ENCODE data around the gene ADAMTS17.

ADAMTS17 gene

DNA sequence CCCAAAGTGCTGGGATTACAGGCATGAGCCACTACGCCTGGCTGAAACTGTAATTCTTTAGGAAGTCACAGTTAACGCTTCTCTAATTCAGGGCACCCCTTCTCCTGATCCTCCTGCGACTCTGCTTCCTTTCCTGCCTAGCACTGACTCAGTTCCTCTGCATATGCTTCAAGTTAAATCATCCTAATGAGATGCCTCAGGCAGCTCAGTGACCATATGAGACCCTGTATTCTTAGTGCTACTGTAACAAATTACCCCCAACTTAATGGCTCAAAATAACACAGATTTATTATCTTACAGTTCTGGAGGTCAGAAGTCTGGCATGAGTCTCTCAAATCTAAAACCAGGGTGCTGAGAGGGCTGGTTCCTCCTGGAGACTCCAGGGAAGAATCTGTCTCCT, 336.8 kb downstream of the ADAMTS17 start:
- Histone ChIP-seq H3K27me3 (ENCODE audit: control insufficient read depth, insufficient read depth, low read length) (no peaks in the 10 kb centered on the region), H3K36me3 (ENCODE audit: control insufficient read depth, insufficient read depth, low read length) (no peaks in the 10 kb centered on the region), H3K4me3 (ENCODE audit: low read depth, low read length) (no peak overlapping the region), H3K9ac (ENCODE audit: low read length) (no peak overlapping the region), H3K27ac (ENCODE audit: low read depth, low read length) (no peak overlapping the region), H3K4me1 (ENCODE audit: control insufficient read depth, insufficient read depth, low read length) (no peaks in the 10 kb centered on the region), H3K9me3 (ENCODE audit: control insufficient read depth, insufficient read depth, low read depth, low read length) (no peaks in the 10 kb centered on the region)

DNA sequence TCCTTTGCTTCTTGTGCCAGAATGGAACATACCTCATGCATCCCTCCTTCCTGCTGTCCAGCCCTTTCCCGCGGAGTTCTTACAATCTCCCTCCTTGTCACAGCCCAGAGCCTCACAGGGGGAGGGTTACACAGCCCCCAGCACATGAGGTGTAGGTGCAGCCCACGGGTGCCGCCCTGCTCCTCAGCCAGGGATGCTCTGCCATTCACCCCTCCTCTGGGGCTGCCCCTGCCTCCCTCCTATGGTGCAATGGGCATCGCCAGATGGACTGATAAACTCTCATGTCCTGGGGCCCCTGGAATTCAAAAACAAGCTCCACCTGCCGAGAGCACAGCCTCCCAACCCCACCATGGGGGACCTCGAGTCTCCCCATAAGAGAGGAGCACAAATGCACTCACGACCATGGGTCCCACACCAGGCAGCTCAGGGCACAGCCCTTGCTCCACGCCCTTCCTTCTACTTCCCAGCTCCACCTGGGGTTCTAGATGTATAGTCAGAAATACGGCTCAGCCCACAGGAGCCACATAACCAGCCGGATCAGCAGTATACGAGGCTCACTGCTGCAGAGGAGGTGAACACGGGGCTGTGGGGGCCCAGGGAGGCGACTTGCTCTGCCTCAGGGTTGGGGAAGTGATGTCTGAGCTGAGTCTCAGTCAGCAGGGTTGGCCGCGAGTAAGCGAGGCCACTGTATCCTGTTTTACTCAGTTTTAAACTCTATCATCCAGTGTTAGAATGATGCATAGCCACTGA, 338.8 kb downstream of the ADAMTS17 start:
- no peak overlapping the region for H3K27ac ChIP-seq (ENCODE audit: low read depth, low read length)
- H3K4me1 ChIP-seq (ENCODE audit: control insufficient read depth, insufficient read depth, low read length) = no peaks in the 10 kb centered on the region
- H3K4me3 ChIP-seq (ENCODE audit: low read depth, low read length) = no peak overlapping the region
- no peaks in the 10 kb centered on the region for H3K9me3 ChIP-seq (ENCODE audit: control insufficient read depth, insufficient read depth, low read depth, low read length)
- H3K36me3 ChIP-seq (ENCODE audit: control insufficient read depth, insufficient read depth, low read length) = no peaks in the 10 kb centered on the region
- no peak overlapping the region for H3K9ac ChIP-seq (ENCODE audit: low read length)
- H3K27me3 ChIP-seq (ENCODE audit: control insufficient read depth, insufficient read depth, low read length) = no peaks in the 10 kb centered on the region

DNA sequence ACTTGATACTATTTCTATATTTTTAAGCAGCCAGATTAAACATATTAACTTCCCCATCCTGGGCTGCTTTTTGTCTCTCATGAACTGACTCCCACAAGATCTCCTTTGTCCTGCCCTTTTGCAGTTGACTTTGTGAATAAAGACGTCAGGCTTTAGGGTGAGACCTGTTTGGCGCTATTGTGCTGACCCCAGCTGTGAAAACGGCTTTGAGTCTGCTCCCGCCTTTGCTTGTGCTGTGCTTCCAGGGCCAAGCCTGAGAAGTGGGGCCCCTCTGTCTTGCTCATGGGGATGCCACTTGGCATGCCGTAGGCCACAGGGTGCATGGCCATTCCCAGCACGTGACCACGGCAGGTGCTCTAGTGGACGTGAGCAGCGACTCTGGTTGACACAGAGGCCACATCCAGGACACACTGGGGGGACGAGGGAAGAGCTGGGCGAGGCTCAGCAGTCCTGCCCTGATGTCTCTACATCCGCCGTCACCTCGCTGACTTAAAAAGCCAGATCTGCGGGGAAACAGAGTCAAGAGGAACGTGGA, 339.6 kb downstream of the ADAMTS17 start:
- no peaks in the 10 kb centered on the region for H3K36me3 ChIP-seq (ENCODE audit: control insufficient read depth, insufficient read depth, low read length)

DNA sequence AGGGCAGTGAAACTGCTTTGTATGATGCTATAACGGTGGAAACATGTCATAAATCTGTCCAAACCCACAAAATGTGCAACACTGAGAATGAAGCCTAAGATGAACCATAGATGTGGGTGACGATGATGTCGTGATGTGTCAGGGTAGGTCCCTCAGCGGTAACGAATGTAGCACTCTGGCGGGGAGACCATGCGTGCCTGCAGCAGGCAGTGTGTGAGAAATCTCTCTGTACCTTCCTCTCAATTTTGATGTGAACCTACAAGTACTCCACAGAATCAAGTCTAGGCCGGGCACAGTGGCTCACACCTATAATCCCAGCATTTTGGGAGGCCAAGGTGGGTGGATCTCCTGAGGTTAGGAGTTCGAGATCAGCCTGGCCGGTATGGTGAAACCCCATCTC, 340.4 kb downstream of the ADAMTS17 start:
- H3K4me1 ChIP-seq (ENCODE audit: control insufficient read depth, insufficient read depth, low read length) = peaks cover 3% of the 10 kb centered on the region; the same call in 1 of the 2 replicates
- H3K27ac ChIP-seq (ENCODE audit: low read depth, low read length) = no peak overlapping the region
- no peaks in the 10 kb centered on the region for H3K9me3 ChIP-seq (ENCODE audit: control insufficient read depth, insufficient read depth, low read depth, low read length)
- H3K4me3 ChIP-seq (ENCODE audit: low read depth, low read length) = no peak overlapping the region
- no peaks in the 10 kb centered on the region for H3K36me3 ChIP-seq (ENCODE audit: control insufficient read depth, insufficient read depth, low read length)
- H3K27me3 ChIP-seq (ENCODE audit: control insufficient read depth, insufficient read depth, low read length) = no peaks in the 10 kb centered on the region
- no peak overlapping the region for H3K9ac ChIP-seq (ENCODE audit: low read length)

More for the DNA sequence above, 339.6 kb downstream of the ADAMTS17 start:
- Histone ChIP-seq H3K4me3 (ENCODE audit: low read depth, low read length) (no peak overlapping the region), H3K9me3 (ENCODE audit: control insufficient read depth, insufficient read depth, low read depth, low read length) (no peaks in the 10 kb centered on the region), H3K4me1 (ENCODE audit: control insufficient read depth, insufficient read depth, low read length) (peaks cover 1% of the 10 kb centered on the region; the same call in 1 of the 2 replicates), H3K27me3 (ENCODE audit: control insufficient read depth, insufficient read depth, low read length) (no peaks in the 10 kb centered on the region), H3K27ac (ENCODE audit: low read depth, low read length) (no peak overlapping the region), H3K9ac (ENCODE audit: low read length) (no peak overlapping the region)

DNA sequence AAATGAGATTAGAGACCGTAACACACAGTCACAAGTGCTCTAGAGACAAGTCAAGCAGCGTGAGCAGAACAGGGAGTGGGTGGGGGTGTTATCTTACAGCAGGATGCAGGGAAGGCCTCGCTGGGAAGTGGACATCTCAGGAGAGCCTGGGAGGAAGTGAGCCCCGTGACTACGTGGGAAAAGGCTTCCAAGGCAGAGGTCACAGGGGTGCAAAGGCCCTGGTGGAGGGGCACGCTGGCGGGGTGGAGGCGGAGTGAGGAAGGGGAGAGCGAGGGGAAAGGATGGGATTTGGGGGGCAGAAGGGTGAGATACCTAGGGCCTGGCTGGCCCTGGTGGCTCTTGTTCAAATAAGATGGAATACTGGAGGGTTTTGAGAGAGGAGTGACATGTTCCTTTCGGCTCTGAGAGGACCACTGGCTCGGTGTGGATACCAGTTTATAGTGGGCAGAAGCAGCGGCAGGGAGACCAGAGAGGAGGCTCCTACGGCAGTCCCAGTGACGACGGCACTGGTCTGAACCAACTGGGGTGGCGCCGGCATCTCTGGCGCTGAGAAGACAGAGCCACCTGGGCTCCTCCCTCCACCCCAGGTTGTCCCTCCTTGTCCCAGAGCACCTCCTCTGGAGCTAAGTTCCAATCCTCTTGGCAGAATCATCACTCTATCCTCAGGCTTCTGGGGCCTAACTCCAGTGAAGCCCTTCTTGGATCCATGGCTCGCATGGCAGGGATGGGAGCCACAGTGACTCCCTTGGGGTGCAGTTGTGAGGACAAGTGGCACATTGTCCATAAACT, 342.3 kb downstream of the ADAMTS17 start:
- no peak overlapping the region for H3K4me3 ChIP-seq (ENCODE audit: low read depth, low read length)
- H3K36me3 ChIP-seq (ENCODE audit: control insufficient read depth, insufficient read depth, low read length) = no peaks in the 10 kb centered on the region
- no peaks in the 10 kb centered on the region for H3K27me3 ChIP-seq (ENCODE audit: control insufficient read depth, insufficient read depth, low read length)
- no peak overlapping the region for H3K9ac ChIP-seq (ENCODE audit: low read length)
- H3K27ac ChIP-seq (ENCODE audit: low read depth, low read length) = no peak overlapping the region
- H3K9me3 ChIP-seq (ENCODE audit: control insufficient read depth, insufficient read depth, low read depth, low read length) = no peaks in the 10 kb centered on the region
- peaks cover 14% of the 10 kb centered on the region for H3K4me1 ChIP-seq (ENCODE audit: control insufficient read depth, insufficient read depth, low read length)

DNA sequence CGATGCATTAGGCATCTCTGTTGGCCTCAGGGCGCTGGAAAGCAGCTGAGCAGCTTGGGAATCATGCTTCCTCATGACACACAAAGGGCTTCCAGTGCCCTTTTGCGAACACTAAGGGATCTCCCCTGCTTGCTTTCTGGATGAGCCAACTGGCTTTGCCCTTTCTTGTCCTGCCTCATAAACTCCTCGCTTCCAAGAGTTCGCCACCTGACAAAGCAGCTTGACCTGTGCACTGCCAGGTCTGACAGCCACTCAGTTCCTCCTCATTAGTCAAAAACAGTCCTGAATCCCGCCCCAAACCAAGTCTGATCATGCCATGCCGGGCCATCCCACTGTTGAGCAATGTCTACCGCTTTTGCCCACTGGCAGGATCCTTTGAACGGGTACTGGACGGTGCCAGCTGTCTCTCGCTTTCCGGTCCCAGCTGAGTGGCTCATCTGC, 343.1 kb downstream of the ADAMTS17 start:
- Histone ChIP-seq H3K27me3 (ENCODE audit: control insufficient read depth, insufficient read depth, low read length) (no peaks in the 10 kb centered on the region), H3K9me3 (ENCODE audit: control insufficient read depth, insufficient read depth, low read depth, low read length) (no peaks in the 10 kb centered on the region), H3K36me3 (ENCODE audit: control insufficient read depth, insufficient read depth, low read length) (no peaks in the 10 kb centered on the region), H3K9ac (ENCODE audit: low read length) (no peak overlapping the region), H3K4me1 (ENCODE audit: control insufficient read depth, insufficient read depth, low read length) (peaks cover 16% of the 10 kb centered on the region), H3K4me3 (ENCODE audit: low read depth, low read length) (no peak overlapping the region), H3K27ac (ENCODE audit: low read depth, low read length) (no peak overlapping the region)

DNA sequence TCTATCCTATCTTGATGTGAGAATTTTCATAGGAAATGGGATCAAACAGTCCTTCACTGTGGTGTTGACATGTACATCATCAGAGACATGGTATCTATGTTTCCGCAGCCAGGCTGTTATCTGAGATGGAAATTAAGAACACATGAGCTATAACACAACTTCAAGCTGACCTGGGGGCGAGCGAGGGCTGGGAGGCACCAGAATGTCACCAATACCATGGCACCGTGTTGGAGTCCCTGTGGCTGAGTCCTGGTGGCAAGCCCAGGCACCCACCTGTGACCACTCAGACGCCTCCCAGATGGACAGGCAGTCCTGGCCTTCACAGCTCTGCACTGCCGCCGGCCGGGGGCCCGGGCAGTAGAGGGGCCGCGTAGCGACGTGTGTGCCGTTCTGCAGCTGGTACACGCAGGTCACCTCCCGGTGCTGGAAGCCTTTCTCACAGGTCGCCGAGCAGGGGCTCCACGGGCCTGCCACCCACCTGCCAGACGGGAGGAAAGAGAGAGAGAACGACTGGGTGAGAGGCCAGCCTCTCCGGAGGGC, 344.6 kb downstream of the ADAMTS17 start:
- peaks cover 18% of the 10 kb centered on the region for H3K4me1 ChIP-seq (ENCODE audit: control insufficient read depth, insufficient read depth, low read length)
- H3K27me3 ChIP-seq (ENCODE audit: control insufficient read depth, insufficient read depth, low read length) = no peaks in the 10 kb centered on the region
- H3K9ac ChIP-seq (ENCODE audit: low read length) = no peak overlapping the region
- no peak overlapping the region for H3K4me3 ChIP-seq (ENCODE audit: low read depth, low read length)
- no peaks in the 10 kb centered on the region for H3K9me3 ChIP-seq (ENCODE audit: control insufficient read depth, insufficient read depth, low read depth, low read length)
- no peaks in the 10 kb centered on the region for H3K36me3 ChIP-seq (ENCODE audit: control insufficient read depth, insufficient read depth, low read length)
- H3K27ac ChIP-seq (ENCODE audit: low read depth, low read length) = no peak overlapping the region

DNA sequence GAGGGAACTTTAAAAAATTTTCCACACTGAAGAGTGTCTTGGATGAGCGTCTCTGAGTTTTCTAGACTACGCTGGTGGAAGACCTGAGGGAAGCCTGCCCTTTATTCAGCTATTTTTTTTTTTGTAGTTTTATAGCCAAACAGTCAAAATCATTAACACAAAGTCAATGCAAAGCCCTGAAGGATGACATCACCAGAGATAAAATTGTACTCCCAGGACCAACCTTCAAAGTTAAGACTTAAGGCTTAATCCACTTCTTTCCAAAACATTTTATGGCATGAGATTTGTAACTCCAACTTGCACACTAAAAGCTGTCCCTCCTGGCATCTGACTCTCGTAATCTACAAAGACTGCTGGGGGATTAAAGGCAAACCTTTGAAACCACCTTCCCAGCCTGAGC, 345.1 kb downstream of the ADAMTS17 start:
- Histone ChIP-seq H3K4me3 (ENCODE audit: low read depth, low read length) (no peak overlapping the region), H3K27me3 (ENCODE audit: control insufficient read depth, insufficient read depth, low read length) (no peaks in the 10 kb centered on the region)

DNA sequence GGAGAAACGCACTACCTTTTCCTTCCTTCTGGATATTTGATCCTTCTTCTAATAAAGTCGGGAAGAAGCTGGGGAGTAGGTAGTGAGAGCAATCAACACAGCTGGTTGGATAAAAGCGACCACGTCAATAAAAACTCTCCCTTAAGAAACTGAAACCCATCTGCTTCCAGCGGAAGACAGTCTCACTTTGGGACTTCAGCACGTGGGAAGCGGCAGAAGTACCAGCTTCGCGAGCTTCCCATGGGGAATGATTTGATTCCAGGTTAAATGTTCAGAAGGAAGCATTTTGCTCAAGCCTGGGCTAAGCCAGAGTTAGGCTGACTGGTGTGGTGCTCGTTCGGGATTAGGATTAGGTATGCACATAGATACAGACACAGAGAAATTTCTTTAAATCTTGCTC, 346.2 kb downstream of the ADAMTS17 start:
- Histone ChIP-seq H3K9ac (ENCODE audit: low read length) (no peak overlapping the region), H3K27ac (ENCODE audit: low read depth, low read length) (no peak overlapping the region)

More for the DNA sequence above, 345.1 kb downstream of the ADAMTS17 start:
- Histone ChIP-seq H3K4me1 (ENCODE audit: control insufficient read depth, insufficient read depth, low read length) (peaks cover 18% of the 10 kb centered on the region), H3K36me3 (ENCODE audit: control insufficient read depth, insufficient read depth, low read length) (no peaks in the 10 kb centered on the region), H3K9ac (ENCODE audit: low read length) (no peak overlapping the region), H3K9me3 (ENCODE audit: control insufficient read depth, insufficient read depth, low read depth, low read length) (no peaks in the 10 kb centered on the region), H3K27ac (ENCODE audit: low read depth, low read length) (no peak overlapping the region)

DNA sequence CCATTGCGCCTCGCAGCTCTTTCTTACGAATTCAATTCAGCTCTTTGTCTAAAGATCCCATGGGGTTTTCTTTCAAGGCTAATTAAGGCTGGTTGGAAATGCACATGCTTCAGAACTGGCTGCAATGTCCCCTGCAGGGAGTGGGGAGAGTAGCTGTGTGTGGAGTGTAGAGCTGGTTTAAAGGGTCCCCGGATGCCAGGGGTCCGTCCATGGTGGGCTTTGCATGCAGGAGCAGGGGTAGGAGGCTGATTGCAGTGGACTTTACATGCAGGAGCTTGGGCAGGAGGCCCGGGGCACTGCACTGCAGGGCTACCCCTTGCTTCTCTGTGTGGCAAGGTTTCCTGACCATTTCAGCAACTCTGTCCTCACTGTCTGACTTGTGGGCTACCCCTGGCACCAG, 346.9 kb downstream of the ADAMTS17 start:
- H3K27me3 ChIP-seq (ENCODE audit: control insufficient read depth, insufficient read depth, low read length) = no peaks in the 10 kb centered on the region
- H3K9me3 ChIP-seq (ENCODE audit: control insufficient read depth, insufficient read depth, low read depth, low read length) = no peaks in the 10 kb centered on the region
- H3K9ac ChIP-seq (ENCODE audit: low read length) = no peak overlapping the region

More for the DNA sequence above, 346.2 kb downstream of the ADAMTS17 start:
- H3K36me3 ChIP-seq (ENCODE audit: control insufficient read depth, insufficient read depth, low read length) = no peaks in the 10 kb centered on the region
- no peaks in the 10 kb centered on the region for H3K9me3 ChIP-seq (ENCODE audit: control insufficient read depth, insufficient read depth, low read depth, low read length)
- H3K4me1 ChIP-seq (ENCODE audit: control insufficient read depth, insufficient read depth, low read length) = peaks cover 18% of the 10 kb centered on the region
- H3K4me3 ChIP-seq (ENCODE audit: low read depth, low read length) = no peak overlapping the region; the same call in 1 of the 2 replicates
- H3K27me3 ChIP-seq (ENCODE audit: control insufficient read depth, insufficient read depth, low read length) = no peaks in the 10 kb centered on the region

More for the DNA sequence above, 346.9 kb downstream of the ADAMTS17 start:
- no peaks in the 10 kb centered on the region for H3K36me3 ChIP-seq (ENCODE audit: control insufficient read depth, insufficient read depth, low read length)
- no peak overlapping the region for H3K4me3 ChIP-seq (ENCODE audit: low read depth, low read length)
- no peak overlapping the region for H3K27ac ChIP-seq (ENCODE audit: low read depth, low read length)
- H3K4me1 ChIP-seq (ENCODE audit: control insufficient read depth, insufficient read depth, low read length) = peaks cover 18% of the 10 kb centered on the region

Data from HUES6 (cell line).